HG03354 (cell line): Measurements from ENCODE around the gene ADGRA3.

Experiments used
- ATAC-seq: cut with Tn5 transposase; IDR thresholded peaks from one replicate; pipeline ENCODE4 v1.9.1; 2021; ENCODE audit warnings: mild to moderate bottlenecking; ENCODE audit not compliant: unreplicated experiment, poor library complexity, severe bottlenecking

The ADGRA3 gene

DNA sequence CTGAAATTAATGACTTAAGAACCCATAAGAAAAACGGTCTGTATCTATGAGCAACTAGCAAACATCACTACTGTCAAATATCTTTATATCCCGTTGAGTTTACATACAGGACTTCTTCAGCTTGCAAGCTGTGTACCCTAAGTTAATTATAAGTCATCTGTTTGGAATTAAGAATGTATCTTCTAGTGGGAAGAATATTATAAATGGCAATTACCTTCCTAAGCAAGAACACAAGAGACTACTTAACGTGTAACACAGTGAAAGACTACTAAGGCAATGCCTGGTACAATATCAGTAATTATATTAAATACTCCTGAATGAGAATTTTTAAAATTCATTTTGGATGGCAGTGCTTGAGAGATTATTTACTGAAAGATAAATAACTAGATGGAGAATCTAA, 58.5 kb downstream of the ADGRA3 start:
- no peak for ATAC-seq

DNA sequence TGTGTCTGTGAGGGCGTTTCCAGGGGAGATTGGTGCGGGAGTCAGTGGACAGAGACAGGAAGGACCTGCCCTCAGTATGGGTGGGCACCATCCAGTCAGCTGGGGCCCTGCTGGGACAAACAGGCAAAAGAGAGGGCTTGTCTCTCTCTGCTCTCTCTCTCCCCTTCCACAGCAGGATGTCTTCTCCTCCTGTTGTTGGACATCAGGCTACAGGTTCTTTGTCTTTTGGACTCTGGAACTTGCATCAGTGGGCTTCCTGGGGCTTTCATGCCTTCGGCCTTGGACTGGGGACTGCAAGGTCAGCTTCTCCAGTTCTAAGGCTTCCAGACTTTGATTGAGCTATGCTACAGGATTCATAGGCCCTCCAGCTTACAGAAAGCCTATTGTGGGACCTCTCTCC, 59.6 kb downstream of the ADGRA3 start:
- no peak for ATAC-seq

DNA sequence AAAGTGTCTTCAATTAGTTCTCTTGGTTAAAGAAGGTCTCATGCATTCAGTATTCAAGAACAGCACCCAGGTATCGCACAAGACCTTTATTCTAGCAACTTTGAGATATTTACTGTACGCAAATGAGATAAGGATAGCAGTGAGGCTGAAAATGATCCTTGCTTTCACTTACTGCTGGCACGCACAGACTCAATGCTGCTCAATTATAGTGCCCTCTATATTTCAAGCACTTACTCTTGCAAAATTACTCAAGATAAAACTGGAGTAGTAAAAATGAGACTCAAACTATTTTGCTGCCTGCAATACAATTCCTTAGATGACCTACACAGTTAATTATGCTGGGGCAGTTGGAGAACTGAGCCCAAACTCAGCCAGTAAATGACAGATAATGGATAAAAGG, 60.9 kb downstream of the ADGRA3 start:
- ATAC-seq: no peak

DNA sequence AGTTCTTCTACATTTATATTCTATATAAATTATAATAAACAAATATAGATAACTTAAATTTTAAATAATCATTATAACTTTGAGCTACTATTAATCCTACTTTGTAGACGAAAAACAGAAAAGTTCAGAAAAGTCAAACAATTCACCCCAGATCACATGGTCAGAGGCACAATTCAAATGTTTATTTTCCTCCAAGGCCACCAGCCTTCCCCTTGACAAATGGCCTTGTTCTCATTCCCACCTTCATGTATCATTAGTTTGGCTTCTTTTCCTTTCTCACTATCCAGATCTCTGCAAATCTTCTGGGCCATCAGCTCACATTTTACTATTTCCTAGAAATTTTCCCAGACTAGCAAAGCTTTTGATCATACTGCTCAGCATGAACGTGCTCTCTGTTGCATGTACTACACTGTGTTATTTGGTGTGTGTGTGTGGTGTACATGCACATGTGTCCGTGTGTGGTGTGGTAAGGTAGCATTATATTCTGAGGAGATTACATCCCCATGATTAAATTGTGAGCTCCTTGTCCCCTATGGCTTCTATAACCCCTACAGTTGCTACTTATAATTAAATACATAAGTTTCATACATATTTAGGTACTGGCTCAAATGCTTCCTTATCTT, 61.5 kb downstream of the ADGRA3 start:
- ATAC-seq: no peak

DNA sequence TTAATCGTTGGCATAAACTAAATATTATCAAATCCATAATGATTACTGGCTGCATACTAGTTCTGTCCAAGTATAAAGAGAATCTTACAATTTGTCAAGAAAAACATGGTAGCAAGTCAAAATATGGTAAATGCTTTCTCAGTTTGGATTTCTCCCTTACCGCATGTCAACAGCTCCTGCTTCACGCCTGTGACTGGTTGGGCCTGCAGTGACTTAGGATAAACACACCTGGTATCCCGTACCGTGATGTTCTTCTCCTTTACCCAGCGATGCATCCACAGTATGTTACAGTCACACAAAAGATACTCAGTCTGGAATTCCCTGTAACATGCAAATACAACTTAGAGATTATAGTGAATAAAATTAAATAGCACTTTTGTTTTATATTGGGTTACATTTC, 71.1 kb downstream of the ADGRA3 start:
- no peak for ATAC-seq

DNA sequence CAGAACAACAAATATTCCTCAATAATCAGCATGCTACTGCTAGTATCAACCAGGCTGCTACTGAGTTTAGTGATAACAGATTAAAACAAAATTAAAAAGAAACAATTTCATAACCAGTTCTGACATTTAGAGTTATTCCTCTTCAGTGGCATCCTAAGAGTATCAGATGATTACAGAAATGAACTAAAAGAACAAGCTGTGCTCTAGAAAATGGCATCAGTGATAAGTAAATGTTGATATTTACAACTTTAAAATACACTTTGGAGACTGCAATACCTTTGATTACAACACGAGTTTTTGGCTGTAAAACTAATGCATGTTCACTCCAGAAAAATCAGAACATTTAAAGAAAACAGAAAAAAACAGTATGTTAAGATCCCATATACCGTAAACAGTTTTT, 72.9 kb downstream of the ADGRA3 start:
- no peak for ATAC-seq

DNA sequence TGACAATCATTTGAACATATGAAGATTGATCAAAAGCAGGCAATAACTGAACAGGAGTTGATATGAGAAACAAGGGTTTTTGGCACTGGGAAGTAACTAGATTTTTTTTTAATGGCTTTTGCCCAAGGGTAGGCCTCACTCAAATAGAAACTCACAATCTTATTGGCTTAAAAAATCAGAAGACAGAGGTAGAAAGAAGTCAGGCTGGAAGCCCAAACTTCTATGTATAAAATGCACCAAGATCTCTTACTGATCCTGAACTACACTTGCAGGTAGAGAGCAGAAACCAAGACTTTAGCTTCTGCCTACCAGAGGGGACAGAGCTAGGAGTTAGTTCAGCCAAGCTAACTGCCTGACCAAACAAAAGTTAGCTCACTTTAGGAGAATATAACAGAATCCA, 74.9 kb downstream of the ADGRA3 start:
- ATAC-seq: no peak

DNA sequence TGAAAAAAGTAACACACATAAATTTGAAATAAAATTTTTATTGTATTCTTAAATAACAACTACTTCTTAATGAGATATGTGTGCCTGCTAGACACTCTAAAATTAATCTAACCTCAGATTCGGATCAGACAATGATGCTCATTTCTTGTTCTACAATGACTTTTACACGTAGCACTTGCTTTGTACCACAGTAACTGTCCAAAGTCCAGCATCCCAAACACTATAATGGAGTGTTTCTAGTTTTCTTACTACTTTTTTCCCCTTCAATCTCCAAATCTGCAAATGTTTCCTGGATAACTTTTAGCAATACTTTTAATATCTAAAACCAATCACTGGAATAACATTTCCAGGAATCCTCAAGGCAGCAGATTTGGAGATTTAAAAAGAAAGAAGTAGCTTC, 75.9 kb downstream of the ADGRA3 start:
- ATAC-seq: no peak

DNA sequence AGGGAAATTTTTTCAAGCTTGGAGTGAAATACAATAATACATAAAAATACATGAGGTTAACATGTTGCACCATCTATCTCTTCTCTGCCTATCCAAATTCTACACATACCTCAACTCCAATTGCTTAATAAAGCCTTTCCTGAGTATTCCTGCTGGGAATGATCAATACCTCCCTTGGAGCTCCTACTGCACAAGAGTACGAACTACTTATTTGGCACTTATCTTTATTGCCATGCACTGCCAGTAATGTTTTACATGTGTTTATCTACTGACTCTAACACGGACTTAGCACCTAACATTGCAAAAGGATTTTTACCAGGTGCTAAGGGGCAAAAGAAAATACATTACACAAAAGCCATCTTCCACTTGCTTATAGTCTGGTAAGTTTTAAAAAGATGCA, 80.2 kb downstream of the ADGRA3 start:
- no peak for ATAC-seq

DNA sequence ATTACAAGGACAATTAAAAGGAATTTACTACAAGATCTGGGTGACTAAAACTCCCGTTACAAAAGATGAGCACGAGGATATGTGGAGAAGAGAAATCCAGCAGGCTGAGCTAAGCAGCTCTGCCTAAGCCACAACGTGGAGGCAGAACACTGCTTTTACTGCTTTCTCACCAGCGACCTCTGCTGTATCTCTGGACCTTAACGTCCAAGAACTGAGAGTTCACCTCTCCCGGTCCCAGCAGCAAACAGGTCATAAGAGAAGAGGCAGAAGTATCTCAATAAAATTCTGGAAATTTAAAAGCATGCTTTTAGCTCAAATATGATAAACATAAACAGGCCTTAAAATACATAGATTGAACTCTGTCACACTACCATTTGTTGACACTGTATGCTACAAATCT, 81.0 kb downstream of the ADGRA3 start:
- peak; percentile 54 for ATAC-seq

DNA sequence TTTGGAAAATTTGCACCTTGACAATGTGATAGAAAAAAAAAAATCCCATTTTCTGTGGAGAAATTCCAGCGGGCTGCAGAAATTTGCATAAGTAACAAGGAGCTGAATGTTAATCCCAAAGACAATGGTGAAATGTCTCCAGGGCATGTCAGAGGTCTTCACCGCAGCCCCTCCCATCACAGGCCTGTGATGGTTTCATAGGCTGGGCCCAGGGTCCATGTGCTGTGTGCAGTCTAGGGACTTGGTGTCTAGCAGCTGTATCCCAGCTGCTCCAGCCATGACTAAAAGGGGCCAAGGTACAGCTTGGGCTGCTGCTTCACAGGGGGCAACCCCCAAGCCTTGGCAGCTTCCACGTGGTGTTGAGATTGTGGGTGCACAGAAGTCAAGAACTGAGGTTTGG, 85.2 kb downstream of the ADGRA3 start:
- no peak for ATAC-seq

DNA sequence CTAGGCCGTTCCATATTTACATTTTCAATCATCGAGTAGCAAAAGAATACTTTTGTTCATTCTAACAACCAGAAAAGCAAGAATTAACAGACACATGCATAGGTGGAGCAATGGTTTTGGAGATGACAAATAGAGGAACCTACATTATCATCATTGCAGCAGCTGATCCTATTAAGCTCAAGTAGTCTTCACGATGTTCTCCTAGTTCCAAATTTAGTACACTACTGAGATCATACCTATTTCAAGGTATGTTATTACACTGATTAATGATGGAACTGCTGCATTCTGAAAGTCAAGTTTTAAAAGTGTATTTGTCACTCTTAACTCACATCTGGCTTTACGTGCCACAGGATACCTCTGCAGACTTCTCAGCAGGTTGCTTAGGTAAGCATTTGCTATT, 87.4 kb downstream of the ADGRA3 start:
- ATAC-seq: no peak

DNA sequence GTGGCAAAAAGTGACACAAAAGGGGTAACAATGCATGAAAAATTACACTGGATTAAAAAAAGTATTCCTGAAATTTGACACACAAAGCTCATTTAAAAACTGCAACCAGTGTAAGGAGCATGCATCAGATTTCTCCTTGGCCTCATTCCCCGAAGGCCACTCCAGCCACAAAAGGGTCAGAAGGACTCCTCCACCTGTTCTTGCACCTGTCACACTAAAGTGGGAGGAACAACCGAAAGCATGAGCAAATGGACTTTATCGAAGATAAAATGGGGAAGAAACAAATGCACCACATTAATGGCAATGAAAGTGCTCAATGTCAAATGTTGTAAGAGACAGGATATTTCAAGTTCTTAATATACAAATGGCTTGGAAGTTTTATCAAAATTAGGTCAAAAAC, 88.2 kb downstream of the ADGRA3 start:
- ATAC-seq: no peak

DNA sequence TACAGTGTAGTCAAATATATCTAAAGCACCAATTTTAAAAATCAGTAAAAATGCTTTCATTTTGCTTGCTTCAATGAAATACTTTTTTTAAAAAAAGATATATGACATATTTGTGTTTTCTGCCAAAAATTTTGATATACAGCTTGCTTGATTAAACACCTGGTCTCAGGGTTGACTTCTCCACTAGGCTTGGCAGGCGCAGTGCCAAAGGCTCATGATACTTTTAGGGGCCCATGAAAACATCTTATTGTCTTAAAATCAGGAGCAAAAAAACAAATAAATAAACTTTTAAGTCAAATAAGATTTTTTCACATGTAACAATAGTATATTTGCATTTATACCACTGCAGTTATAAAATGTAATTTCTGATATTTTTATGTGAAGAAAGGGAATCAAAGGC, 95.6 kb downstream of the ADGRA3 start:
- no peak for ATAC-seq

DNA sequence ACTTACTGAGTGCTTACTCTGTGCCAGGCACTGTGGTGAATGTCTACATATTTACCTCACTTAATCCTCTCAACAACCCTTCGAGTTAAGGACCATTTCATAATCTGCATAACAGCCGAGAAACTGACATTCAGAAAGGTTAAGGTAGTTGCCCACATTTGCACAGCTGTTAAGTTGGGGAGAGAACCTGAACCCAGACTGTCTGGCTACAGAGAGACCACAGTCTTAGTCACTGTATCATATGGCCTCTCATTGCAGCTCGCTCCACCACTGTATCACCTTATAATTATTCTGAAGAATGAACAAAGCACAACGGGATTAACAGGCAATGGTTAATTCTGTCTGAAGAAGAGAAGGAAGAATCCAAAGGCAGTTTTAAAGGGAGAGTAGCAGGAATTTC, 98.5 kb downstream of the ADGRA3 start:
- no peak for ATAC-seq

DNA sequence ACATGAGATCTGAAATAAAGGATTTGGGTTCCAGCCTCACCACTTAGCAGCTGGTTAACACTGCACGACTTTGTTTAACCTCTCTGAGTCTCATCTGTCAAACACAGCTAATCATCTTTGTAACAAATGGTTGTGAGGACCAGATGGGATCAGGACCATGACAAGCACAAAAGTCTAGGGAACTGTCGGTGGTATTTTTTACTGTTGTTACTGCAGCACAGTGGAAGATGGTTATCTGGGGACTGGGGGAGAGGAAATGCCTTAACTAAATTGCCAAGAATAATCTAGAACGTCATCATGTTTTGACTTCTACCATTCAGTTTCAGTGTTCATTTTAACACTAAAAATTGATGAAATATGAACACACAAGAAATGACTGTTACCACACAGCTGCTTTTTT, 99.5 kb downstream of the ADGRA3 start:
- ATAC-seq: no peak

DNA sequence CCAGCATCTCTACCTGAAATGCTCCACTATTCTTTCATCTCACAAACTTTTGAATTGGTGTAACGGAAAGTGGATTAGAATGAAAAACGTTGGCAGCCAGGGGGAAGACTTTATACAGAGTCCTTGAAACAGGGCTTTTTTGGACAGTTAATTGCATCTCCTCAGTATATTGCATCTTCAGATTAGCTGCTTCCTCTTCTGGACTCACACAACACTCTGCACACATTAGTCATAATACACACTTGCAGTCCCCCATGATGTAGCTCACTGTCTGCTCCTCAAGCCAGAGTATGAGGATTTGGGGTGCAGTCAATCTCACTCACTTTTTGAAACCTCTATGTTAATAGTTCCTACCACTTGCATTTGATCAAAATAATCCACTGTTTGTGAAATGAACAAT, 101.0 kb downstream of the ADGRA3 start:
- ATAC-seq: no peak

DNA sequence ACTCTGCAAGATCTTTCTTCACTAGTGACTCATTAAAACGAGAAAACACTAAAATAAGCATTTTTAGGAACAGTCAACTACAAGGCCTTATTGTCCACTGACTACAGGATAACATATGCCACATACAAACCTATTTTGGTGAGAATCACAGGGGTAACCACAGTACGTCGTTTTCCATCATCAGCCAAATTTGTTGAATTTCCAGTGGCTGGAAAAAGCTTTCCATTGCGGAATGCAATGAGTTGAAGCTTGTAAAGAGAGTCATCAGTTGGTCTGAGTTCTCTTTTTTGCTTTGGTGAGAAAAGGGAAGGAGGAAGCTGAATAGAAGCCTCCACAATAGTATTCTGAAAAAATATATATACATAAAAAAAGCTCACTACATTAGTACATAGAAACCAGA, 102.4 kb downstream of the ADGRA3 start:
- ATAC-seq: no peak

DNA sequence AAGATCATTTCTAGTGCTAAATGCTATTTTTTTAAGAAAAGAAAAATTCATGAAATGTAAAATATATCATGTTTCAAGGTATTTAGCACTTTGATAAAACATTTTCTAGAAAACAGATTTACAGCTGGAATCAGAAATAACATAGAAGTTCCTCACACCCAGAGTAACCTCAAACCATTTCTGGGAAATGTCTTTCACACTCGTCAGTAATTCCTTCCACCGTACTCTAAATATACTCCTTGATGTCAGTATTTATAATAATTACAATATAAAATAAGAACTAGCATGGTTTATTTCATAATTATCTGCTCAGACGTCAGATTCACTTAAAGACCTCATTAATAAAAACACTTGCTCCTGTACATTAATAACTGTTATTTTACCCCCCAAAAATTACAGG, 103.9 kb downstream of the ADGRA3 start:
- no peak for ATAC-seq

DNA sequence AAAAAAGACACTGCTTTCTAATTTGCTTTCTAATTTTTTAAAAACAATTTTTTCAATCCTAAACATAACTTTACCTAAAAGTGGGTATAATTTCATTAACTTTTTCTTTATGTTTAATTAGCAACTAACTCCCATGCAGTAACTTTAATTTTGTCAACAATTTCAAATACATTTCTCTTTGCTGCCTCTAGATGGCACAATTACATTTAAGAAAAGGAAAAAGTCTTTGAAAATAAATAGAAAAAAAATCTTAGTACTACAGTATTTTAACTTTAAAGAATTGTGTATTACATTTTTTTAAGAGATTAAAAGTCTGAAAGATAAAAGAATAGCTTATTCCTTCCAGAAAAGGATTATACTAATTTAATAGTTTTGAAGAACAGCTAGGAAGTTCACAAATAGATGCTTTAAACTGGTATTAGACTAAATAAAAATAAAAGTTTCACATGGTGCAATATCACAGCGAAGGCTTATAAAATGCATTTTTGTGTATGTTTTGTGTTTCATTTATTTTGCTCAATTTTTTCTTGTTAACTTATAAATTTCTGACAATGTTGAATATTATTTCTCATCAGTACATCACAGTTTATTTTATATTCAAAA, 105.1 kb downstream of the ADGRA3 start:
- ATAC-seq: no peak

DNA sequence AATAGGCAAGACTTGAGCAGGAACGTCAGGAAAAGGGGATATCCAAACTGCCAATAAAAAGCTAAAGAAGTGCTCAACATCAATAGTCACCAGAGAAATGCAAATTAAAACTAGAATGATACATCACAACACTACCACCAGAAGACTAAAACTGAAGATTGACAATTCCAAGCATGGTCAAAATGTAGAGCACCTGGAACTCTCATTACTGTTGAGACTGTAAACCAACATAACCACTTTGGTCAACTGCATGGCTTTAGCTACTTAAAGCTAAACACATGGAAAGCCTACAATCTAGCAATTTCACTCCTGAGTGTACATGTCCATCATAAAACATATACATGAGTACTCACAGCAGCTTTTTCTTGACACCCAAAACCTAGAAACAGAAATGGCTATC, 107.4 kb downstream of the ADGRA3 start:
- no peak for ATAC-seq

DNA sequence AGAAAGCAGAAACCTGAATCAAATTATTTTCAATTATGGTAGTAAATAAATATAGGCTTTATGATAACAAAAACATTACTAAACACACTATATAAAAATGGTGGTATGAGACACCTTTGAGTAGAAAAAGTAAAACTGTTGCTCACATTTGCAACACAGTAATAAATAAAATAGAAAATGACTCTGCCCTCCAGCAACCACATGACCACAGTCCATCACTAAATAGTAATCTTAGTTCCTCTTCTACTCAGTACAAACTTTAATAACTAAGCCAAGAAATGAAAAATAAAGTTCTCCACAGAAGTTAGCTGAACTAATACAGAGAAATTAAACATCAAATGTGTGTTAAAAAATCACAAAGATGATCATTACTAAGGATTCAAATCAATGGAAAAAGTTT, 108.5 kb downstream of the ADGRA3 start:
- peak; percentile 77 for ATAC-seq
